ENCODE results near the gene GATM. TPM values are rescaled to one million over a fixed set of nuclear protein-coding genes. Genes with fewer than 3 reads are reported as not detected.
A peak's percentile ranks its signal among the peaks of the same experiment; 100 is the strongest.

Gene GATM
- total RNA-seq, 2 donors from 2014 or later: 35.2 to 83.4 TPM

- no peaks in the 10 kb centered on the region for H3K9me3 ChIP-seq (ENCODE audit: control insufficient read depth, low read length)
- DNase-seq: peak; percentile 46
- H3K4me3 Mint-ChIP-seq: no peak overlapping the region
Measured at GRCh38 chr15:45399381-45400212, 21.3 kb upstream of the GATM start.

GRCh38 chr15:45397116-45397665 lies 18.8 kb upstream of the GATM start:
- H3K4me1 Mint-ChIP-seq: peaks cover 14% of the 10 kb centered on the region
- H3K4me3 Mint-ChIP-seq: no peak overlapping the region
- DNase-seq: no peak
- Histone ChIP-seq H3K9ac (ENCODE audit: extremely low read depth, low read length, poor library complexity, severe bottlenecking) (no peak overlapping the region), H3K27ac (ENCODE audit: low read depth, low read length) (no peak overlapping the region), H3K4me1 (ENCODE audit: control insufficient read depth, insufficient read depth, low read length) (peaks cover 3% of the 10 kb centered on the region), H3K27me3 (ENCODE audit: control insufficient read depth, insufficient read depth, low read length, poor library complexity, severe bottlenecking) (peaks cover 8% of the 10 kb centered on the region), H3K9me3 (ENCODE audit: control insufficient read depth, low read length) (no peaks in the 10 kb centered on the region), H3K4me3 (ENCODE audit: low read length) (no peak overlapping the region), H3K36me3 (ENCODE audit: control insufficient read depth, insufficient read depth, low read length) (no peaks in the 10 kb centered on the region)
- H3K27ac Mint-ChIP-seq: no peak overlapping the region
- H3K27me3 Mint-ChIP-seq (ENCODE audit: insufficient read depth): peaks cover 41% of the 10 kb centered on the region
- H3K9me3 Mint-ChIP-seq: no peaks in the 10 kb centered on the region
- no peaks in the 10 kb centered on the region for H3K36me3 Mint-ChIP-seq (ENCODE audit: low read depth)
- 89 to 100% methylated on average over 2 to 6 of the region's 6 CpGs for whole genome bisulfite sequencing, 2 experiments (ENCODE audit: insufficient coverage in 1 of 2, insufficient read length in 1 of 2)
- no peak for TF ChIP-seq CTCF (conservative IDR thresholded peaks at IDR 0.05)

More at GRCh38 chr15:45399381-45400212, 21.3 kb upstream of the GATM start:
- Histone ChIP-seq H3K4me1 (ENCODE audit: control insufficient read depth, insufficient read depth, low read length) (peaks cover 6% of the 10 kb centered on the region), H3K9ac (ENCODE audit: extremely low read depth, low read length, poor library complexity, severe bottlenecking) (no peak overlapping the region), H3K36me3 (ENCODE audit: control insufficient read depth, insufficient read depth, low read length) (no peaks in the 10 kb centered on the region), H3K4me3 (ENCODE audit: low read length) (no peak overlapping the region), H3K27ac (ENCODE audit: low read depth, low read length) (no peak overlapping the region), H3K27me3 (ENCODE audit: control insufficient read depth, insufficient read depth, low read length, poor library complexity, severe bottlenecking) (peaks cover 8% of the 10 kb centered on the region)
- no peaks in the 10 kb centered on the region for H3K36me3 Mint-ChIP-seq (ENCODE audit: low read depth)
- WGBS, 2 experiments (ENCODE audit: insufficient coverage in 1 of 2, insufficient read length in 1 of 2): 52 to 64% methylated on average over 3 to 6 of the region's 6 CpGs
- H3K9me3 Mint-ChIP-seq: no peaks in the 10 kb centered on the region
- peaks cover 14% of the 10 kb centered on the region for H3K4me1 Mint-ChIP-seq
- peaks cover 33% of the 10 kb centered on the region for H3K27me3 Mint-ChIP-seq (ENCODE audit: insufficient read depth)
- H3K27ac Mint-ChIP-seq: no peak overlapping the region
- TF ChIP-seq CTCF (conservative IDR thresholded peaks at IDR 0.05): peak; percentile 83

- Mint-ChIP-seq H3K4me1 (peaks cover 6% of the 10 kb centered on the region), H3K4me3 (no peak overlapping the region), H3K36me3 (ENCODE audit: low read depth) (no peaks in the 10 kb centered on the region), H3K27me3 (ENCODE audit: insufficient read depth) (peaks cover 43% of the 10 kb centered on the region), H3K27ac (no peak overlapping the region), H3K9me3 (no peaks in the 10 kb centered on the region)
- H3K27ac ChIP-seq (ENCODE audit: low read depth, low read length): no peak overlapping the region
- DNase-seq: no peak
- H3K4me1 ChIP-seq (ENCODE audit: control insufficient read depth, insufficient read depth, low read length): peaks cover under 1% of the 10 kb centered on the region
- no peaks in the 10 kb centered on the region for H3K9me3 ChIP-seq (ENCODE audit: control insufficient read depth, low read length)
- no peak overlapping the region for H3K4me3 ChIP-seq (ENCODE audit: low read length)
- no peak for TF ChIP-seq CTCF (conservative IDR thresholded peaks at IDR 0.05)
- WGBS, 2 experiments (ENCODE audit: insufficient coverage in 1 of 2, insufficient read length in 1 of 2): 91 to 100% methylated on average over 2 to 4 of the region's 4 CpGs
- H3K9ac ChIP-seq (ENCODE audit: extremely low read depth, low read length, poor library complexity, severe bottlenecking): no peak overlapping the region
- no peaks in the 10 kb centered on the region for H3K36me3 ChIP-seq (ENCODE audit: control insufficient read depth, insufficient read depth, low read length)
- H3K27me3 ChIP-seq (ENCODE audit: control insufficient read depth, insufficient read depth, low read length, poor library complexity, severe bottlenecking): peaks cover 8% of the 10 kb centered on the region
Measured at GRCh38 chr15:45395943-45396342, 17.6 kb upstream of the GATM start.
